Measurements from ENCODE around the gene CHMP1B.

DNA sequence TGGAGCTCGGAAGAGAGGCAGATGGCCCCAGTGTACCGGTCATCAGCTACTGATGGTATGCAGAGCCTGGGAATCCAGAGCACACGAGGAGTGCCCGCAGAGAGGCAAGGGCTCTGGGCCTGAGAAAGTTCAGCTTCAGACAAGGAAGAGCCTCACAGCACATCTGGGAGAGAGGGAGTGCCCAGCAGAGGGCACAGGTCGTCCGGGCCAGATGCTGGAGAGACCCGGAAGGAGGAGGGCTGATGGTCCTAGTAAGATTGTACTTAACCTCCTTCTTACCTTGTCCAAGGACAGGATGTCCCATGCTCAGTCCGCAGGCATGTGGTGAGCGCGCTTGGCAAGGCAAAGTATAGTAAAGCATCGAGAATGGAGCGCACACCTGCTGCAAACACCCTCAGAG, 24.4 kb upstream of the CHMP1B start:
- TF ChIP-seq, protein P1, sequence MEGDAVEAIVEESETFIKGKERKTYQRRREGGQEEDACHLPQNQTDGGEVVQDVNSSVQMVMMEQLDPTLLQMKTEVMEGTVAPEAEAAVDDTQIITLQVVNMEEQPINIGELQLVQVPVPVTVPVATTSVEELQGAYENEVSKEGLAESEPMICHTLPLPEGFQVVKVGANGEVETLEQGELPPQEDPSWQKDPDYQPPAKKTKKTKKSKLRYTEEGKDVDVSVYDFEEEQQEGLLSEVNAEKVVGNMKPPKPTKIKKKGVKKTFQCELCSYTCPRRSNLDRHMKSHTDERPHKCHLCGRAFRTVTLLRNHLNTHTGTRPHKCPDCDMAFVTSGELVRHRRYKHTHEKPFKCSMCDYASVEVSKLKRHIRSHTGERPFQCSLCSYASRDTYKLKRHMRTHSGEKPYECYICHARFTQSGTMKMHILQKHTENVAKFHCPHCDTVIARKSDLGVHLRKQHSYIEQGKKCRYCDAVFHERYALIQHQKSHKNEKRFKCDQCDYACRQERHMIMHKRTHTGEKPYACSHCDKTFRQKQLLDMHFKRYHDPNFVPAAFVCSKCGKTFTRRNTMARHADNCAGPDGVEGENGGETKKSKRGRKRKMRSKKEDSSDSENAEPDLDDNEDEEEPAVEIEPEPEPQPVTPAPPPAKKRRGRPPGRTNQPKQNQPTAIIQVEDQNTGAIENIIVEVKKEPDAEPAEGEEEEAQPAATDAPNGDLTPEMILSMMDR (IDR thresholded peaks at IDR 0.05): no peak
- no peak for TF ChIP-seq POLR2A (IDR thresholded peaks at IDR 0.05)
- no peak for TF ChIP-seq EP300 (IDR thresholded peaks at IDR 0.05)
